ENCODE measurements around the gene CST5. TPM values are rescaled to one million over a fixed set of nuclear protein-coding genes. Genes with fewer than 3 reads are reported as not detected.

CST5 gene
- total and polyA plus RNA-seq, 10 of the 15 experiments (the other 5 are each of a cell fraction or from before 2014, with no cell fraction given) = not detected

DNA sequence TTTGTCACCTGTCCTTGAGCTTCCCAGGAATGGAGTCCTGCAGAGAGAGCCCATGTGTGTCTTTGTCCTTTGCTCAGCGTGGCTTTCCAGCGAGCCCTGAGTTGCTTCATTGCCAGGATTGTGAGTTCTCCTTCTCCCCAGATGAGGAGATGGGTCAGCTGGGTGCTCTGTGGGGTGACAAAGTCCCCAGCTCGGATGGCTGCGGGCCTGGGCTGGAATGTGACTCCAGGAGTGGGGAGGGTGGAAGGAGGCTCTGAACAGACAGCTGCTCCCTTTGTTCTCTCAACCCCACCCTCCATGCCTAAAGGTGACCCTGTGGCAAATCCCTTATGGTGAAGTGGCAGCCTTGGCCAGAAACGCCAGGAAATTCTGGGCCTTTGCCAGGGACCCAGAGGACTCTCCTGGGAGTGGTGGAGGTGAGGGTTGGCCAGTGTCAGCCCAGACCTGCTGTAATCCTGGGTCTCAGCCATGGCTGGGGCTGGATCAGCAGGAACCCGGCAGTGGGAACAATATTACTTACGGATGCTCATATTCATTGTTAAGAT lies 44.4 kb upstream of the CST5 start:
- no TSS peak for BruUV-seq (replicated peaks)
- no peak overlapping the region; the same call in 1 of the 2 replicates for H3K9ac ChIP-seq (ENCODE audit: control insufficient read depth, insufficient read depth, low read length)
- ChIA-PET CTCF (no interaction called here), RAD21 (ENCODE audit: unreplicated experiment) (no interaction called here), POLR2A (no interaction called here), SMC1A (ENCODE audit: uncharacterized antibody, unreplicated experiment) (no interaction called here)
- DNase-seq (ENCODE audit: low read depth, low spot score) (no peak), FAIRE-seq (no peak), ATAC-seq (no peak)
- intact Hi-C loops (cut with micrococcal nuclease; ENCODE audit: unreplicated experiment) (no loop called here), in situ Hi-C loops (cut with MboI) (no loop called here)
- no peaks in the 10 kb centered on the region for H3K9me3 ChIP-seq (replicated peaks; ENCODE audit: control insufficient read depth, insufficient read depth, low read length)
- H3K27ac ChIP-seq (ENCODE audit: control insufficient read depth, insufficient read depth) = no peak overlapping the region
- TF ChIP-seq ZZZ3 (IDR thresholded peaks at IDR 0.05; ENCODE audit: control insufficient read depth, insufficient read length, low read depth) = no peak
- no peak for TF ChIP-seq HDGF (IDR thresholded peaks at IDR 0.05)
- no peak for TF ChIP-seq CEBPB (IDR thresholded peaks at IDR 0.05; ENCODE audit: borderline replicate concordance in 1 of 2, low read depth in 2 of 2, low read length in 2 of 2)
- no peaks in the 10 kb centered on the region for H3K4me1 ChIP-seq (ENCODE audit: control insufficient read depth, insufficient read depth, low read length)
- H3K27me3 ChIP-seq (replicated peaks in 1 of 2; ENCODE audit: control insufficient read depth in 2 of 2, insufficient read depth in 2 of 2, low read length in 1 of 2) = no peaks in the 10 kb centered on the region; a peak in 1 of 4 replicates
- no peaks in the 10 kb centered on the region for H3K79me2 ChIP-seq (ENCODE audit: control insufficient read depth, insufficient read depth, low read length)
- no peak overlapping the region for H3K4me3 ChIP-seq
- no peak overlapping the region for H2AFZ ChIP-seq (ENCODE audit: control insufficient read depth, low read depth, low read length)
- no peaks in the 10 kb centered on the region for H4K20me1 ChIP-seq (ENCODE audit: control insufficient read depth, insufficient read depth)
- no peaks in the 10 kb centered on the region for H3K36me3 ChIP-seq (ENCODE audit: control insufficient read depth in 2 of 2, insufficient read depth in 2 of 2, low read length in 1 of 2)
- H3K4me2 ChIP-seq (ENCODE audit: control insufficient read depth, insufficient read depth) = no peak overlapping the region
- 26% methylated on average over 7 of the region's 7 CpGs for WGBS (ENCODE audit: insufficient coverage, insufficient replicate concordance, low lambda C conversion rate, missing lambda C conversion rate)

DNA sequence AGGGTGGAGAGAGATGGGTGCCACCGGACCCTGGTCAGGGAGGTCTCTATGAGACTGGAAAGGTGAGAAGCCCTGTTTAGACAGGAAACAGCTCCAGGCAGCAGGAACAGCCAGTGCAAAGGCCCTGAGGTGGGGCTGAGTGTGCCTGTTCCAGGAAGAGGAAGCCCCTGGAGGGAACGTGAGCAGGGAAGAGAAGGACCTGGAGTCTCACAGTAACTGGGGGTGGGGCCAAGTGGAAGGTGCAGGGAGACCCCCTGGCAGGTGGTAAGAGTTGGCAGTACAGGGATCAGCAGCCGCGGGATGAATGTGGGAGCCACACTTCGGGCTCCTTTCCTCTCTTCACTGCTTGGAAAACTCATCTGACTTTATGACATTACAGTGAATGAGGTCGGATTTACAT lies 43.8 kb upstream of the CST5 start:
- BruUV-seq (replicated peaks) = no TSS peak
- 45% methylated on average over 5 of the region's 6 CpGs for WGBS (ENCODE audit: insufficient coverage, insufficient replicate concordance, low lambda C conversion rate, missing lambda C conversion rate)
- RAD21 ChIA-PET (ENCODE audit: unreplicated experiment) = no interaction called here

More for the DNA sequence above, 43.8 kb upstream of the CST5 start:
- FAIRE-seq = no peak
- ATAC-seq = no peak
- no peak overlapping the region for H2AFZ ChIP-seq (ENCODE audit: control insufficient read depth, low read depth, low read length)
- no peak overlapping the region for H3K27ac ChIP-seq (ENCODE audit: control insufficient read depth, insufficient read depth)
- H3K27me3 ChIP-seq (replicated peaks in 1 of 2; ENCODE audit: control insufficient read depth in 2 of 2, insufficient read depth in 2 of 2, low read length in 1 of 2) = no peaks in the 10 kb centered on the region; a peak in 1 of 4 replicates
- H3K4me1 ChIP-seq (ENCODE audit: control insufficient read depth, insufficient read depth, low read length) = no peaks in the 10 kb centered on the region
- POLR2A ChIA-PET = interaction anchor here (1.0 kb wide), 1 partner anchor 23 kb away, joined by 3 read pairs; no protein-coding TSS in a partner anchor
- CTCF ChIA-PET = no interaction called here
- no peak for DNase-seq (ENCODE audit: low read depth, low spot score)
- TF ChIP-seq, protein P1, sequence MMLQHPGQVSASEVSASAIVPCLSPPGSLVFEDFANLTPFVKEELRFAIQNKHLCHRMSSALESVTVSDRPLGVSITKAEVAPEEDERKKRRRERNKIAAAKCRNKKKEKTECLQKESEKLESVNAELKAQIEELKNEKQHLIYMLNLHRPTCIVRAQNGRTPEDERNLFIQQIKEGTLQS (IDR thresholded peaks at IDR 0.05; ENCODE audit: borderline replicate concordance, extremely low read depth, low read depth, low read length) = no peak
- H3K79me2 ChIP-seq (ENCODE audit: control insufficient read depth, insufficient read depth, low read length) = no peaks in the 10 kb centered on the region
- intact Hi-C loops (cut with micrococcal nuclease; ENCODE audit: unreplicated experiment) = no loop called here
- no peaks in the 10 kb centered on the region for H3K36me3 ChIP-seq (ENCODE audit: control insufficient read depth in 2 of 2, insufficient read depth in 2 of 2, low read length in 1 of 2)
- no peak overlapping the region for H3K4me3 ChIP-seq
- H3K4me2 ChIP-seq (ENCODE audit: control insufficient read depth, insufficient read depth) = no peak overlapping the region
- SMC1A ChIA-PET (ENCODE audit: uncharacterized antibody, unreplicated experiment) = no interaction called here
- no peaks in the 10 kb centered on the region for H3K9me3 ChIP-seq (replicated peaks; ENCODE audit: control insufficient read depth, insufficient read depth, low read length)
- in situ Hi-C loops (cut with MboI) = no loop called here
- no peaks in the 10 kb centered on the region for H4K20me1 ChIP-seq (ENCODE audit: control insufficient read depth, insufficient read depth)
- H3K9ac ChIP-seq (ENCODE audit: control insufficient read depth, insufficient read depth, low read length) = no peak overlapping the region
